B cell (primary cell): ENCODE data around the gene MECR. TPM values are rescaled to one million over a fixed set of nuclear protein-coding genes. Genes with fewer than 3 reads are reported as not detected.

ENCODE experiments used
- ATAC-seq: fragments of 200-7000 bp; cut with Tn5 transposase; one replicate; pipeline ENCODE4 v1.10.0; 2021; ENCODE audit warnings: low read depth, mild to moderate bottlenecking, moderate number of reproducible peaks, moderate library complexity
- CTCF ChIA-PET: fragments of 350-600 bp; sonication (Branson Sonifier 250); formaldehyde crosslinking; loops from one replicate; lab custom pipeline; 2021; ENCODE audit warnings: antibody characterized with exemption, inconsistent platforms; lab: Charles Lee
- POLR2A ChIA-PET: fragments of 350-600 bp; sonication (Branson Sonifier 250); formaldehyde crosslinking; loops from one replicate; lab custom pipeline; 2021; ENCODE audit warnings: antibody characterized with exemption; lab: Charles Lee
- DNase-seq: peaks from one replicate; pipeline ENCODE4 v3.0.0; 2013
- H2AFZ ChIP-seq: 2 replicates; pipeline ENCODE4 v1.6.1; 2012; ENCODE audit warnings: mild to moderate bottlenecking, low read depth, low read length; ENCODE audit not compliant: insufficient read depth, poor library complexity, severe bottlenecking
- H3K27ac ChIP-seq, 2 donors: 1 replicate in 1 of 2; 2 replicates in 1 of 2; pipeline ENCODE4 v1.5.1; 2012 to 2013; ENCODE audit warnings: low read length in 2 of 2, mild to moderate bottlenecking in 2 of 2, moderate library complexity in 1 of 2
- H3K27me3 ChIP-seq, 4 experiments: fragments of 200-600 bp in 1 of 4; sonication (generic) in 1 of 4; replicated peaks in 1 of 4; 1 replicate in 2 of 4; 2 replicates in 2 of 4; pipeline versions ENCODE4 v1.6.1 to v1.7.0; 2013 to 2016; ENCODE audit warnings: low read length in 3 of 4, mild to moderate bottlenecking in 2 of 4, mixed read lengths in 1 of 4, moderate library complexity in 1 of 4; ENCODE audit not compliant: insufficient read depth in 4 of 4, control insufficient read depth in 3 of 4; ENCODE audit errors: control extremely low read depth in 1 of 4
- H3K36me3 ChIP-seq, 2 experiments: replicated peaks in 1 of 2; 1 replicate in 1 of 2; 2 replicates in 1 of 2; pipeline versions ENCODE4 v1.6.1 to v1.7.1; 2013; ENCODE audit warnings: low read length in 1 of 2; ENCODE audit not compliant: insufficient read depth in 2 of 2, control insufficient read depth in 1 of 2; ENCODE audit errors: control extremely low read depth in 1 of 2, extremely low read depth in 1 of 2
- H3K4me1 ChIP-seq, 2 donors: fragments of 200-600 bp in 1 of 2; sonication (generic) in 1 of 2; 1 replicate in 1 of 2; 2 replicates in 1 of 2; pipeline versions ENCODE4 v1.5.1 to v1.6.1; 2013 to 2017; ENCODE audit warnings: low read length in 2 of 2; ENCODE audit not compliant: control insufficient read depth in 2 of 2, insufficient read depth in 2 of 2
- H3K4me2 ChIP-seq: replicated peaks from 2 replicates; pipeline ENCODE3; 2012; ENCODE audit warnings: mild to moderate bottlenecking, low read depth, low read length; ENCODE audit not compliant: poor library complexity, severe bottlenecking
- H3K4me3 ChIP-seq, 5 experiments: fragments of 200-600 bp in 1 of 5; sonication (generic) in 1 of 5; 1 replicate in 3 of 5; 2 replicates in 2 of 5; pipeline versions ENCODE4 v1.5.1 to v1.7.0; 2011 to 2016; ENCODE audit warnings: low read length in 4 of 5, mild to moderate bottlenecking in 4 of 5, low read depth in 2 of 5, control low read depth in 1 of 5, moderate library complexity in 1 of 5; ENCODE audit not compliant: insufficient read depth in 1 of 5; ENCODE audit errors: control extremely low read depth in 1 of 5, extremely low read depth in 1 of 5
- H3K79me2 ChIP-seq: fragments of 200-600 bp; sonication (generic); one replicate; pipeline ENCODE4 v1.6.0; 2016; ENCODE audit warnings: low read length; ENCODE audit not compliant: control insufficient read depth, insufficient read depth
- H3K9ac ChIP-seq: fragments of 200-600 bp; sonication (generic); 2 replicates; pipeline ENCODE4 v1.6.1; 2017; ENCODE audit warnings: mild to moderate bottlenecking, low read length, moderate library complexity
- H3K9me3 ChIP-seq, 3 donors: one replicate each; pipeline versions ENCODE4 v1.6.1 to v1.7.1; 2013; ENCODE audit warnings: low read length in 2 of 3; ENCODE audit not compliant: control insufficient read depth in 2 of 3, insufficient read depth in 1 of 3; ENCODE audit errors: control extremely low read depth in 1 of 3
- H4K20me1 ChIP-seq: 2 replicates; pipeline ENCODE4 v1.6.0; 2012; ENCODE audit warnings: mild to moderate bottlenecking, low read length; ENCODE audit not compliant: insufficient read depth, control insufficient read depth, poor library complexity, severe bottlenecking
- H3K27ac Mint-ChIP-seq: one replicate; pipeline ENCODE4 v1.8.0; 2021; ENCODE audit warnings: mixed read lengths
- H3K27me3 Mint-ChIP-seq: one replicate; pipeline ENCODE4 v1.8.0; 2021; ENCODE audit warnings: mixed read lengths
- H3K4me1 Mint-ChIP-seq: one replicate; pipeline ENCODE4 v1.8.0; 2021; ENCODE audit warnings: mixed read lengths
- H3K4me3 Mint-ChIP-seq: one replicate; pipeline ENCODE4 v1.8.0; 2021; ENCODE audit warnings: mixed read lengths
- H3K9me3 Mint-ChIP-seq: one replicate; pipeline ENCODE4 v1.8.0; 2022; ENCODE audit warnings: mixed read lengths; ENCODE audit not compliant: insufficient read depth
- EZH2 ChIP-seq: IDR thresholded peaks from 2 replicates; pipeline ENCODE4 v1.6.1; 2012; ENCODE audit warnings: borderline replicate concordance, low read depth, mild to moderate bottlenecking, moderate library complexity, low read length; ENCODE audit not compliant: insufficient read depth, poor library complexity, severe bottlenecking
- WGBS: methylation state at CpG from one replicate; pipeline ENCODE4 v1.1.5; 2013; ENCODE audit warnings: missing lambda C conversion rate; ENCODE audit not compliant: insufficient coverage; 5-methylcytosine and 5-hydroxymethylcytosine counted together
- intact Hi-C: fragments of 100-400 bp; cut with micrococcal nuclease; formaldehyde crosslinking; loops from one replicate; pipeline ENCODE4 v1.10.0; 2022
- polyA plus RNA-seq: library from polyadenylated mRNA; depleted of rRNA; stranded (reverse); fragments of >200 nt; gene quantifications from 2 replicates; pipeline ENCODE4 v1.2.3, GENCODE V29; 2012
- total RNA-seq, 2 donors: library from RNA; stranded (reverse); fragments of 120-200 nt in 1 of 2; gene quantifications; 1 replicate in 1 of 2; 2 replicates in 1 of 2; pipeline versions ENCODE4 v1.2.3 to v1.2.4, GENCODE V29; 2013 to 2022
- TF ChIP-seq, protein P1 (sequence below): fragments of 200-600 bp; IDR thresholded peaks from one replicate; pipeline ENCODE4 v1.8.0; 2022; ENCODE audit warnings: antibody characterized with exemption, mild to moderate bottlenecking

MECR gene
- total and polyA plus RNA-seq, 2 donors (not counting 1 experiment from before 2014, with no cell fraction given) = 15.9 to 16.2 TPM

- ATAC-seq (peak; percentile 26), DNase-seq (no peak)
- Histone ChIP-seq H3K79me2 (no peaks in the 10 kb centered on the region), H3K4me2 (peak overlapping the region; percentile 84), H3K27me3 (peaks cover 0 to 39% (median 15%) of the 10 kb centered on the region in 4 experiments), H3K36me3 (no peaks in the 10 kb centered on the region), H3K27ac (no peak overlapping the region), H3K4me3 (peak overlapping the region in 4 of 5 experiments; percentile 26 to 54 (median 50)), H3K9me3 (peaks cover 0 to 10% (median 0%) of the 10 kb centered on the region in 3 donors), H2AFZ (peak overlapping the region; percentile 65), H3K4me1 (peaks cover 14% of the 10 kb centered on the region in 2 donors), H4K20me1 (no peaks in the 10 kb centered on the region), H3K9ac (peak overlapping the region; percentile 54)
- TF ChIP-seq, protein P1, sequence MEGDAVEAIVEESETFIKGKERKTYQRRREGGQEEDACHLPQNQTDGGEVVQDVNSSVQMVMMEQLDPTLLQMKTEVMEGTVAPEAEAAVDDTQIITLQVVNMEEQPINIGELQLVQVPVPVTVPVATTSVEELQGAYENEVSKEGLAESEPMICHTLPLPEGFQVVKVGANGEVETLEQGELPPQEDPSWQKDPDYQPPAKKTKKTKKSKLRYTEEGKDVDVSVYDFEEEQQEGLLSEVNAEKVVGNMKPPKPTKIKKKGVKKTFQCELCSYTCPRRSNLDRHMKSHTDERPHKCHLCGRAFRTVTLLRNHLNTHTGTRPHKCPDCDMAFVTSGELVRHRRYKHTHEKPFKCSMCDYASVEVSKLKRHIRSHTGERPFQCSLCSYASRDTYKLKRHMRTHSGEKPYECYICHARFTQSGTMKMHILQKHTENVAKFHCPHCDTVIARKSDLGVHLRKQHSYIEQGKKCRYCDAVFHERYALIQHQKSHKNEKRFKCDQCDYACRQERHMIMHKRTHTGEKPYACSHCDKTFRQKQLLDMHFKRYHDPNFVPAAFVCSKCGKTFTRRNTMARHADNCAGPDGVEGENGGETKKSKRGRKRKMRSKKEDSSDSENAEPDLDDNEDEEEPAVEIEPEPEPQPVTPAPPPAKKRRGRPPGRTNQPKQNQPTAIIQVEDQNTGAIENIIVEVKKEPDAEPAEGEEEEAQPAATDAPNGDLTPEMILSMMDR = no peak
- Mint-ChIP-seq H3K4me3 (peak overlapping the region; percentile 90), H3K27me3 (peaks cover 54% of the 10 kb centered on the region), H3K27ac (no peak overlapping the region), H3K4me1 (peaks cover 9% of the 10 kb centered on the region), H3K9me3 (no peaks in the 10 kb centered on the region)
- intact Hi-C loops = no loop called here
- CTCF ChIA-PET = no interaction called here
- 4% methylated on average over 25 of the region's 38 CpGs for WGBS
- POLR2A ChIA-PET = no interaction called here
Measured at GRCh38 chr1:29258976-29259801, 28.5 kb upstream of the MECR start.

DNA sequence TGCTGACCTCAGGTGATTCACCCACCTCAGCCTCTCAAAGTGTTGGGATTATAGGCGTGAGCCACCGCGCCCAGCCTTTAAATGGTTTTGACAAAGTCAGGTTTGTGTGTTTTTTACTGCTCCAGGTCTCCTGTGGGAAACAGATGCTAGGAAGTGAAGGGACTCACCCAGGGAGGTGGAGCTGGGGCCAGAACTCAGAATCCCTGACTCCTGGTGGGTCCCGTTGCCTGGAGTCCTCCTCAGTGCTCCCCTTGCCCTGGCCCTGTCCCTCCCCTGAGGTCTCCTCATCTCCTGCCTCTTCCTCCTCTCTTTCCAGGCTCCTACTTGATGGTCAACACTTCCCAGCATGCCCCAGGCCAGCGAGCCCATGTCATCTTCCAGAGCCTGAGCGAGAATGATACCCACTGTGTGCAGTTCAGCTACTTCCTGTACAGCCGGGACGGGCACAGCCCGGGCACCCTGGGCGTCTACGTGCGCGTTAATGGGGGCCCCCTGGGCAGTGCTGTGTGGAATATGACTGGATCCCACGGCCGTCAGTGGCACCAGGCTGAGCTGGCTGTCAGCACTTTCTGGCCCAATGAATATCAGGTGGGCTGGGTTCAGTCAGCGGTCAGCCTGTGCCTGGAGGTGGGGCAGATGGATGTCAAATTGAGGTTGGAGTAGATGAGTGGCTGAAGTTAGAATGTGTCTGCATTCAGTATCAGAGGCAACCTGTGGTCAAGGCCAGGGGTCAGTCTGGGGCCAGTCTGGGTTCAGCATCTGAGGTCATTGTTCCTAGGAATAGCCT lies 27.6 kb upstream of the MECR start:
- Histone ChIP-seq H3K4me2 (no peak overlapping the region), H3K27ac (no peak overlapping the region), H4K20me1 (no peaks in the 10 kb centered on the region), H3K27me3 (peaks cover 0 to 42% (median 15%) of the 10 kb centered on the region in 4 experiments), H2AFZ (no peak overlapping the region), H3K9ac (no peak overlapping the region), H3K36me3 (no peaks in the 10 kb centered on the region), H3K79me2 (no peaks in the 10 kb centered on the region), H3K9me3 (peaks cover 0 to 10% (median 0%) of the 10 kb centered on the region in 3 donors), H3K4me3 (peak overlapping the region in 1 of 5 experiments; percentile 51), H3K4me1 (peaks cover 14% of the 10 kb centered on the region in 2 donors)
- ATAC-seq = no peak
- Mint-ChIP-seq H3K9me3 (no peaks in the 10 kb centered on the region), H3K27ac (no peak overlapping the region), H3K4me1 (peaks cover 9% of the 10 kb centered on the region), H3K27me3 (peaks cover 51% of the 10 kb centered on the region), H3K4me3 (peak overlapping the region; percentile 74)
- WGBS = 89% methylated on average over 12 of the region's 16 CpGs
- DNase-seq = no peak
- TF ChIP-seq, protein P1 = no peak
- no peak for TF ChIP-seq EZH2
- intact Hi-C loops = no loop called here
- POLR2A ChIA-PET = no interaction called here
- CTCF ChIA-PET = no interaction called here
